AG08396 (cell line): ENCODE data around the gene AUNIP.

ENCODE experiments used
- DNase-seq: peaks from one replicate; pipeline ENCODE4 v3.0.0; 2012; ENCODE audit warnings: low spot score, mixed read lengths

AUNIP gene, protein sequence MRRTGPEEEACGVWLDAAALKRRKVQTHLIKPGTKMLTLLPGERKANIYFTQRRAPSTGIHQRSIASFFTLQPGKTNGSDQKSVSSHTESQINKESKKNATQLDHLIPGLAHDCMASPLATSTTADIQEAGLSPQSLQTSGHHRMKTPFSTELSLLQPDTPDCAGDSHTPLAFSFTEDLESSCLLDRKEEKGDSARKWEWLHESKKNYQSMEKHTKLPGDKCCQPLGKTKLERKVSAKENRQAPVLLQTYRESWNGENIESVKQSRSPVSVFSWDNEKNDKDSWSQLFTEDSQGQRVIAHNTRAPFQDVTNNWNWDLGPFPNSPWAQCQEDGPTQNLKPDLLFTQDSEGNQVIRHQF

DNA sequence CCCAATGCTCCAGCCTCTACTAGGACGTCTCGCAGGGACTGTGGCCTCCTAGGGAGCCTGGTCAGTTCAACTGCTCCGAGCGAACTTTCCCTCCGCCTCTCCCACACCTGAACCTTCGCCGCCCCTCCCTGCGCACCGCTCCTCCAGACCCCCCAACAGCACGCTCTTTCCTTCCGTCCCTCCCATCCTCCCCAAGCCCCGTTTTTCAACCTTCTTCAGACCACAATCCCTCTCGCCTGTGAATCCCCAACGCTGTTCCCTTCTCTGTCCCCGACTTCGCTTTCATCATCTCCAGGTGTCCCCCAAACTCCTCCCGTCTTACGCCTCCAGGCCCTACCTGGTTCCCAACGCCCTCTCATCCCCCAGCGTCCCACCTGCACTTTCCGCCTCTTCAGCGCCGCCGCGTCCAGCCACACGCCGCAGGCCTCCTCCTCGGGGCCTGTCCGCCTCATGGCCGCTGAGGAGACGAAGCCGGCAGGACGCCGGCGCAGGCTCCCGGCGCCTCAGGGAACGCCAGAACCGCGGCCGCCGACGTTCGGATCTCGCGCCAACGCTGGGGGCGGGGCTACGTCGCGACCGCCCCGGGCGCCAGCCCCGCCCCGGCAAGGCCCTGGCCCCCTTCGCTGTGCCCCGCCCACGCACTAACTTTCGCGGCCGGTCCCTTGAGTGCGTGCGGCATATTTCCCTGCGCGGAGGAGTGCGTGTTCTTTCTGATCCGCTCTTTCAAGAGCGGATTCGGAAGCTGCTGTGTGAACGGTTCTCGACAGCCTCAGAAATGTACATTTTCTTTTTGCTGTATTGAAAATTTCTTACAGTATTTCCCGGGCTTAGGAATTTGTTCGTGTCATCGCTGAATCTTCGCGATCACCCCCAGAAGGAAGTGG lies at the start of gene AUNIP:
AUNIP (minus strand) TSS at position 552 of the 884 bp plus-strand sequence; CDS start at position 452, 100 bp downstream.
- peak; percentile 99 for DNase-seq

DNA sequence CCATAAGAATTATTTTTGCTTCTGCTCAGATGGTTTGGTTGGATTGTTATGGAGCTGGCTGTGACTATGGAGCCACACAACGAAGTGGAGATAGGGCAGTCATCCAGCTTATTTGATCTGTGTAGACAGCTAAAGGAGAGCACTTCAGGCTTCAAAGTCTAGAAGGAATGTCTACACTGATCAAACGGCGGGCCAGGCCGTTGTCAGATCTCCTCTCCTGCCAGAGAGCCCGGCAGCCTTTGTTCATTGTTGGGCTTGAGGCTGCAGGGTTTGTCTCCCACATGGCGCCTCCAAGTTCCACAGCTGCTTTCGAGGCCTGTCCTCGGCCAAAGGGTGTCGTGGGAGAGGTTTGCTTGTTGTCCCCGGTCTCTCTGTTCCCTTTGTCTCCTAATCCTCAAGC lies 49.8 kb upstream of the AUNIP start:
- no peak for DNase-seq

DNA sequence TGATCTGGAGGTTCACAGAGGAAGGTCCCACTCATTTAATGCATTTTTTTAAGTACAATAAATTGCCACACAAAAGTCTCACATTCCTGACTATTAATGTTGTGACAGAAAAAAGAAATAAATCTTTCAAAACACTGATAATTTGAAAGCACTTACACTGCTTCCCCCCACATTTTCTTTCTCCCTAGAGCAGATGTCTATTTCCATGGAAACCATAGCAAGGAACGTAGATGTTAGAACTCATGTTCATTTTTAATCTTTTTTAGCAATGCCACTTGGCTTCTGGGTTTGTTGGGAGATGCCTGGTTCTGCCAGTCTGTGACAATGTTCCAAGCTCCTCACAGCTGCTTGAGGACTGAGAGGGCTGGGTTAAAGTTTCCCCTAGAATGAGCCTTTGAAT lies 48.9 kb upstream of the AUNIP start:
- DNase-seq = no peak

DNA sequence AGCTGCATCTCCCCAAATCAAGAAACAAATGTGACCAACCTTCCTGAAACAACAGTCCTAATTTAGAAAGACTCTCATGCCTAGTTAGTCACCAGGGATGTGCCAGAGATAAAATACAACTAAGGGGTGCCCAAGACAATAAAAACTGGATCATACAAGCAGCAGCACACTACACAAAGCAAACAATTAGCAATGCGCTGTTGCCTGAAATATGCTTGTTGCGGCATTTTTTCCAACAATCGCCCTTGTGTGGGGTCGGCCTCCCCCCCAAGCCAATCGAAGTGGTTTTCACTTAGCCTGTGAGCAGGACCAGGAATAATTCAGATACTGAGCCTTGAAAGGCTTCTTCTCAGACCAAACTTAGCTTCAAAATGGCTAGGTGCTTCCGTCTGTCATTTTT lies 48.3 kb upstream of the AUNIP start:
- DNase-seq = no peak

DNA sequence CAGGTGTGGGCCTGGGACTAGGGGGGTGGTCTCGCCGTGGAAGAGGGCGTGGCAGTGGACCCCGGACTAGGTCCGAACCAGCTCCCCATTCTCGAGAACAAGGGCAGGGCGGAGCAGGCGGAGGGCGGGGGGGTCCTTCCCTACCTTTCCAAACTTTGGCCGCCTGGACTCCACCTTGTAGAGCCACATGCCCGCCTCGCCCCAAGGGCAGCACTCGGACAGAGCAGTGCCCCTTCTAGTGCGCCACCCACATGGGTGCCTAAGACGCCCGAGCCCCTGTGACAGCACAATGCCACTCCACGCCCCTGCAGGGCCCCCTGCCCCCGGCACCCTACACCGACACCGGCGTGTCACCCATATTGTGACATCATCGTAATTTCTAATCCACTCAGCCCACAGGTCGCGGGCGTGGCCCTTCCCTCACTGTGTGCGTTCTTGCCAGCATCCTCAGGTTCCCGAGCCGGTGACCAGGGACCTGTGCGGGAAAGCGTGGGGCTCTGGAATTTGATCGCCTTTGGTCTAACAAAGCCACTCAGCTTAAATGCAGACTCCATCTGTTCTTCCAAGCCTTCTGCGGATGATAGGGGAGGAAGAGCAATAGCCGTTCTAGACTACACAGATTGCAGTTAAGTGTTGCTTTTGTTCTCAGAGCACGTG lies 47.5 kb upstream of the AUNIP start:
- DNase-seq = no peak

DNA sequence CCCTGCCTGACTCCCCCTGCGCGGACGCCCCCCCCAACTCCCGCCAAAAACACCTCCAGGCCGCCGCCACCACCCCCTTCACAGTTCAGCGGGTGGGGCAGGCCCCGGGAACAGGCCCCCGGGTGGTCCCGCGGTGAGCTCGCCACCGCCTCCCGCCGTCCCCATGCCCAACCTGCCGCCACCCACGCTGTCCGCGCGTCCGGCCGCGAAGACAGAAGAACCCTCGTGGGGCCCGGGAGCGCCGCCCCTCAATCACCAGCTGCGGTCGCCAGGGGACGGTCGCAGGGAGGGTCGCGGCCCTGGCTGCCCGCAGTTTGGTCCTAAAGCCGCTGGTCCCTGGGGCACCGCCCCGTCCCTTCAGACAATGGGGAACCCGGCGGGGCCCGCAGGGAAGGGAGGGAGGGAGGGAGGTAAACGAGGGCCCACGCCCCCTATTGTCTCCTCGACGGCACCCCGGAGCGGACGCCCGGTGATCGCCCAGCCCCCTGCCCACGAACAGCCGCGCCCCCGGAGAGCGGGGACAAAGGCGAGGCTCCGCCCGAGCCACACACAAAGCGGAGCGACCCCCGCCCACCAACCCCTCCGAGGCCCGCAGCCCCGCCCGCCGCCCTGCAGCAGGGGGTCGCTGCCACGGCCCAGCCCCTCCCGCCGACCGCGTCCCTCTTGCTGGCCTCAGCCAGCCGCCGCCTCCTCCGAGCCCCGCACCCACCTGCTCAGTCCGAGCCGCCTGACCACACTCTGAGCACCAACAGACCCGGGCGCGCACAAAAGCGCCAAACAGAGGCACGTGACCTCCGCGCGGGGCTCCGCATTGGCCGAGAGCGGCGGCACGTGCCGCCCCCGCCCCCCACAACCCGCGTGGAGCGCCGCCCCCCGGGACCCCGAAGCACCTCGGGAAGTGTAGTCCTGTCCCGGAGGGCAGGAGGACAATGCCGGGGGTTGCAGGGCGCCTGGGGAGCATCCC lies 46.7 kb upstream of the AUNIP start, which contains the start of gene STMN1:
STMN1 (minus strand) TSS at position 740 of the 964 bp plus-strand sequence. CDS start 1,743 bp downstream, outside the sequence.
- DNase-seq = peak; percentile 93

DNA sequence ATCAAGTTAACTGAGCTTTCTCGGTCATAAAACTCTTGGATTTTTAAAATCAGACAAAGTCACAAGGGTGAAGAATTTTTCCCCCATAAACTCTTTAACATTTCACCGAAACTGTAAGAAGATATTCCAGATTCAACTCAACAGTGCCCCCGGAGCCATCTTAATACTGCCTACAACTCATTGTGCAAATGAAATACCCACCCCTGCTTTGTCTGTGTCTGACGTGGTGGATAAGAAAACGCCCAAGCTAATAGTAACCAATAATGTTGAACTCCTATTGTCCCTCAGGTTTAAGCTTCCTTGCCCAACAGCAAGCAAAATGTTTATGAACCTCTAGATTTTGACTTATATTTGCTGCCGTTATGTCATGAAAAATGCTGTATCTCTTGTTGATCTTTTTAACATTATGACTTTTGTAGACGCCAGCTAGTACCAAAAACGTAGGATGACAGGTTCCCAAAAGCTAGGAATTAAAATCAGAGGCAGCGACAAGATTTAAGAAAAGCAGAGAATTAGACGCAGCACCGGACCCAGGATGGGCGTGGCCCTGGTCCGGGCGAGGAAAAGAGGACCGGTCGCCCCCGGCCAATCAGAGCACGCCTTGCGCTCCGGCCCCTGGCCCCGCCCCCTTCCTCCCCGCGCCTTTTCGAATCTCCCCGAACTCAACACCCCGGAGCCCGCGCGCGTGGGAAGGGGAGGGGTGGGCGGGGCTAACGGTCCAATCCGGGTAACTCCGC lies 45.9 kb upstream of the AUNIP start:
- DNase-seq = peak; percentile 97

DNA sequence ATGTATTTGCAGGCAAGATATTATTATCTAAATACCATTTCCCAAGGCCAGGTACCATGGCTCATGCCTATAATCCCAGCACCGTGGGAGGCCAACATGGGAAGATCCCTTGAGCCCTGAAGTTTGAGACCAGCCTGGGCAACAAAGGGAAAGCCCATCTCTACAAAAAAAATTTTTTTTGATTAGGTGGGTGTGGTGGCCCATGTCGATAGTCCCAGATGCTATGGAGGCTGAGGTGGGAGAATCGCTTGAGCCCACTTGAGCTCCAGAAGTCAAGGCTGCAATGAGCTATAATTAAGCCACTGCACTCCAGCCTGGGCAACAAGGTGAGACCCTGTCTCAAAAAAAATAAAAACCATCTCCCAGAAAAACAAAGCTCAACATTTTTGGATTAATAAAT lies 44.7 kb upstream of the AUNIP start:
- DNase-seq = no peak

DNA sequence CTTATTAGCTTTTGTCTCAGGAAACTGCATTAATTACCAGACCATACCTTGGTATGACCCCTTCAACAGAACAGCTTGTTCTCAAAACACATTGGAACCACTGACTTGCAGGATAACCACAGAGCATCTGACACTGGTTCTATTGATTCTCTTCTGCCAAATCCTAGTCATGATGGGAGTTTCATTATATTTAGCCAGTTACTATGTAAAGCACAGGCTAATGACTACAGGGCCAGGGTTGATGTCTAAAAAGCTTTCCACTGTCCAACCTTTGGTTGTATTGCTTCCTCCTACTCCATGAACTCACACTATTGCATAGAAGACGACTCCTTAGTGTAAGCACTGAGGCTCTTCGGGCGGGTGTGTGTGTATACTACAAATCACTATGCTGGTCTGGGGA lies 43.2 kb upstream of the AUNIP start:
- no peak for DNase-seq

DNA sequence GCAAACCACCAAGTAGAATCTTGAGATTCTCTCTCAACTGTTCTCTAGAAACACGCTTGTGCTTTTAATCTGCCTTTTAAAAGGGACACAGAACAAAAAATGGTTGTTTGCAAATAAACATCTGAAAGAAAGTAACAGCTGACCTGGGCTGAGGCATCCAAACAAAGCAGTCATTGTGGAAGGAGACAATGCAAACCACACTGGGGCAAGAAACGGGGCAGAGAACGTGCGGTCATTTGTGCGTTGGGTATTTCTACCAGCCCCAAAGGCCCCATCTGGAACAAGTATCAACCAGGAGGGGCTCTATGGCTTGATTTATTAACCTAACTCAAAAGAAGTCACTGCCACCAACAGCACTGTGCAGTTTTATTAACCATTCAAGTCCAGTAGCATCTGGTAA lies 41.0 kb upstream of the AUNIP start:
- no peak for DNase-seq

DNA sequence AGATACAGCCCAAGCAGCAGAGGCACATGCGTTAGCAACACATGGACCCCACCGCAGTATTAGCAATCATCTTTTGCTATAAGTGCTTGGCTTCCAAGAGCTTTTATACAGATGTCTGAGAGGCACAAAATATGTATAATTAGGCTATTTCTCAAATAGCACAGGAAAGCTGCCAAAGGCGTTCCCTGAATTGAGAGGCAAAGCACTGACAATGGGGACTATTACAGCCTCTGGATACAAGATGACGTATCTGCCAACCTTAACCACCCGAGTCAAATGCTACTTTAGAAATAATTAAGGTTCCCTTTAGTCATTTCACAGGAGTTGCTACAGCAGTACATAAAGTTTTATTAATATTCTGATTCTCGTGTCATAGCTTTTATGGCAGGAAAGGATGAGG lies 40.5 kb upstream of the AUNIP start:
- no peak for DNase-seq

DNA sequence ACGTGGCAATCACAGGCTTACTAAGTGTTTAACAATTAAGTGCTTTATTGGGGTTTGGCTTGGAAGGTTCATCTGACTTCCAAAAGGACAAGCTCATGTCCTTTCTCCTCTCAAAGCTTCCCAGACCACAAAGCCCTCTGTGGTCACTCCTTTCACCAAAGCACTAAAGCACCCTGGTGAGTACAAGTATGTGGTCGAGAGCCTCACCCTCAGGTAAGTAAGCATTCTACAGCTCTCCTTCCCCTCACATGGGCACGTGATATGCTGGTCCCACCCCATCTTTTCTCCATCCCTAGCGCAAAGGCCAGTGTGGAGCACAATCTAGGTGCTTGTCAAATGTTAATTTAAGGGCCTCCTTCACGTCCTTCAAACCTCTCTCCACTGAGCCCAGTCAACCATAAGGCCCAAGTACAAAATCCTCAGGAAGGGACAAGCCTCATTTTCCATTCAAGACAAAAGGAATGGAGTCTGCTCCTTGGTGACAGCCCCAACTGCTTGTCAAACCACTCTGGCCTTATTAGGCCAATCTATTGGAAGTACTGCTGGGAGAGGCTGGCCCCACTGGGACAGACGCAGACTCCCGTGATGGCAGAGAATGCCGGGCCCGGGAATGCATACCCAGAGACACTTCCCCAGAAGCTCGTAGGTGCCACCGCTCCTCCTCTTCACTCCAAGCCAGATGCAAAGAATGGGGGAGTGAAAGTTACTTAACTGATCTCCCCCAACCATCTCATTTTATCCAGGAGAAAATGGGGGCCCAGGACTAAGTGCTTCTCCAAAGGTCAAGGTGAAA lies 39.2 kb upstream of the AUNIP start:
- no peak for DNase-seq

DNA sequence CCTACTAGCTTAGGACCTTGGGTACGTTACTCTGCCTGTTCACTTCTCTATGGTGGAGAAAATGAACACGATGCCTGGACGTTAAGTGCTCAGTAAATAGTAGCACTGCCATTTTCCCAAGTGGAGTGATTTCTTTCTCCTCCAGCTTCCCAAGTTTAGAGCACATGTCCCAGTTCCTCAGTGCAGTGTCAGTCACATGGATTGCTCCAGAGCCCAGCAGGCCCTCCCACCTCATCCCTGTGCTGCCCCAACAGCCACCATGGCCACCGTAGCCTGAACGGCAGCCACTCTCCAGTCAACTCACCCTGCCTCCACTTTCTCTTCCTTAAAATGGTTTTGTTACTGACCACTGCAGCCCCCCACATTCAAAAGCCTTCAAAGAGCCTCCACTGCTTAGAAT lies 38.5 kb upstream of the AUNIP start:
- no peak for DNase-seq

DNA sequence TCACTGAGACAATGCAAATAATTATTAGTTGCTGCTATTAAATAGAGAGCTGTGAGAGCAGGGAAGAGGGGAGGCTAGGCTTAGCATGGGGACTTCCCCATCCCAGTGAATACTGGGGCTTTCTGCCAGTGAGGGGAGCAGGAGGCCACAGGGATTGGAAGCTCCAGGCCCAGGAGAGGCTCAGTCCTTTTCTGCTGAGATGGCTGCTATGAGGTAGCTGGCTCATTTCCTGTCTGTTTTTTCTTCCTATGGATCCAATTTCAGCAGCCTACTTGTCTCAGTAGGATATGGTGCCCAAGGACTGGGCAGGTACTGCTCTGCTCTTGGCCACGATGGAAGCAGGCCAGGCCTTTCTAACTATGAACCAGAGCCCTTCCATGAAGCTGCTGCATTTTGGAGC lies 37.0 kb upstream of the AUNIP start:
- DNase-seq = no peak

DNA sequence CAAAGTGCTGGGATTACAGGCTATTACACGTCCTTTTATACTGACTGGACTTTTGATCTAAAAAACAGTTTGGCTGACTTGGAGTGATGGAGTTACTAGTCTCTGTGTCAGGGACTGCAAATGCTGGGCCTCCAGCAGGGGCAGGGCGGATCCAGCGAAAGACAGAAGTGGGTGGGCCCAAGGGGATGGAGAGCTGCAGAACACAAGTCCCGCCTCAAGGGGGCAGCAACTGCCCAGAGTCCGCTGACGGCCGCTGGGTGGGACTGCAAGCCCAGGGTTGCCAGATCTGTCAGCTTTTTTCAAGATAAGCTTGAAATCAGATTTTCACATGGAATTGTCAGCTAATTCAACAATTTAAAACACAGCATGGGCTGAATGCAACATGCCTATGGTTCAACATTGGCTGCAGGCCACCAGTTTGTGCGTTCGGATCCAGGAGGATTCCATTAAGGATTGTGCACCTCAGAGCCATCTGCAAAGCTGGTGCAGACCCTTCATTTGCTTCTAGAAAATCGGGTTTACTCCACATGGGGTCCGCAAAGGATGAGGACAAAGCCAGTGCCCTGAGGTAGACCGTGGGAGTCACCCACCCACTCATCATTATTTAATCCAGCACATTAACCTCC lies 36.2 kb upstream of the AUNIP start:
- peak; percentile 94 for DNase-seq

DNA sequence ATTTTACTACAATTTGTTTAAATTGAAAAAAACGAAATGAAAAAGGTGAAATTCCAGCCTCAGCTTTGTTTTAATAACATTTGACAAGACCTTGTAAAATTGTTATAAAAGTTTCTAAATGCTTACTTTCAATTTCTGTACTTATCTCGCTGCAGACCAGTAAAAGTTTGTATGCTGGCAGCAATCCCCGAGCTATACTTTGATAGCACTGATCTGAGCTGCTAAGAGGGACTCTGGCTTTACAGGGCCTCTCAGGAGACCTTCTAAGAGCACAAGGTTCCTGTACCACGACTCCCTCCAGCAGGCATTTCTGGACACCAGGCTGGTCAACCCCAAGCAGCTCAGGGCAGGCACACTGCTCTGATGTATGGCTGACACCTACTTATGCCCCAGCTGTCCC lies 33.9 kb upstream of the AUNIP start:
- no peak for DNase-seq

DNA sequence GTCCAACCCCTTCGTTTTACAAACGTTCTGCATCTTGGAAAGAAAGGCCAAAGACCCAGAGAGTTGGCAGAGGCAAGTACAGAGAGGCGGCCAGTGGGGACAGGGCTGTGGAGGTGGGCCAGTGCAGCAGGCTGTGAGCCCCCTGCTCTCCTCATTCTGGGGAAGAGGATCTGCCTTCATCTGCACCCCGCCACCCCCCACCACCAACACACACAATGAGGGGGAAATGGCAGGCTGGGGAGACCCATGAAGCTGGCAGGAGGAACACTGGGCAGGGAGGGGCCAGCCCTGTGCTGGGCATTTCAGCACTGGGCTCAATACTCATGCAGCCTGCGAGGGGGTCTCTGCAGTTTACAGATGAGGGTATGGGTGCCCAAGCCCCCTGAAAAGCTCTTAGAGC lies 32.3 kb upstream of the AUNIP start:
- DNase-seq = no peak

DNA sequence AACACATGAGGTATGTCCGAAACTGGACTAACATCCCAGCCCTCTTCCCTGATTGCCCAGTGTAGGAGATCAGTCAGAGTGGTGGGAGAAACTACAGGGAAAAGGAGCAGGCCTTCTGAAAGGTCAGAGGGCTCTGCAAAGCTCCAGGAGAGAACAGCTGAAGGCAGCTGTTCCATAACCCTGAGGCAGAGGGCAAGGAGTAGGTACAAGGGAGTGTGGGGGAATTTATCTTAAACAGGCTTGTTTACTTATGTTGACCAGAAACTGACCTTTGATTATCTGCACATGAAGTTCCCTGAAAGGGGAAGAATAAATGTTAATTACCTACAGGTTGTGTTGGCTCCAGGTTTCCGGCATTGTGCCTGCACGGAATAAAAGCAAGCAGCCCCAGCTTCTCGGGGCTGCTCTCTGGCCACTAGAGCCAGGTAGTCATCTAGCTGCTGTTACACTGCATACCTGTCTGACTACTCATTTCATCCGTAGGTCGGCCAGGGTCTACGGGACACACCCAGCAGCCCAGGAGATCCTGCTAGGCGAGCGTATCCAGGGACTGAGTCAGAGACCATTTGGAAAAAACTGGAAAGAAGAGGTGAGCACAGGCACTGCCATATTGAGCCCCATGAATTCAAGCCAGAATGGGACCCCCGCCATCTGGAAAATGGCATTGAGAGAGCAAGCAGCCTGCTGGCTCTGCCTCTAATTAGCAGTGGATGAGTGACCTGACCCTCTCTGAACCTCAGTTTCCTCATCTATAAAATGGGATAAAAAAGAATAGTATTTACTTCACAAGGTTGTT lies 31.2 kb upstream of the AUNIP start:
- no peak for DNase-seq

DNA sequence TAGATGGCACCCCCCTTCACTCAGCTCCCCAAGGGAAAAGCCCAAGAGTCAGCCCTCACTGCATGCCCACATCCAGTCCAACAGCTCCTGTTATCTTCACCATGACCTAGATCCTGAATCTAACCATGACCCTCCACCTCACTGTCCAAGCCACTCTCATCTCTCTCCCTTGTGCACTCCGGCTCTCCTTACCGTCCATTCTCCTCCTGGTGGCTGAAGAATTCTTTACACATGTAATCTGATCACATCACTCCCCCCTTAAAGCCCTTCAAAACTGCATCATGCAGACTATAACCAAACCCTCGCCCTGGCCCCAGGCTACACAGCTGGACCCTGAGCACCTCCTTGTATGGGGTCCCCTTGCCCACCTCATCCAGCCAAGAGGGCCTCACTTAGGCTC lies 30.2 kb upstream of the AUNIP start:
- DNase-seq = no peak
